Astrocyte of the cerebellum (primary cell): Measurements from ENCODE around the gene SLC5A11.

ENCODE experiments used
- DNase-seq: peaks from one replicate; pipeline ENCODE4 v3.0.0-alpha.2; 2011; ENCODE audit warnings: low read depth
- H3K4me3 ChIP-seq: 2 replicates; pipeline ENCODE4 v1.5.1; 2011; ENCODE audit warnings: mild to moderate bottlenecking, low read depth, low read length, moderate library complexity
- in situ Hi-C: cut with HindIII; loops from 2 replicates; pipeline ENCODE4 v1.10.0; 2017; ENCODE audit warnings: low sequenced_read_pairs
- TF ChIP-seq, protein P1 (sequence below): IDR thresholded peaks from 2 replicates; pipeline ENCODE4 v1.5.1; 2012; ENCODE audit warnings: low read length, low read depth, moderate library complexity, mild to moderate bottlenecking; ENCODE audit errors: missing control alignments

The SLC5A11 gene

DNA sequence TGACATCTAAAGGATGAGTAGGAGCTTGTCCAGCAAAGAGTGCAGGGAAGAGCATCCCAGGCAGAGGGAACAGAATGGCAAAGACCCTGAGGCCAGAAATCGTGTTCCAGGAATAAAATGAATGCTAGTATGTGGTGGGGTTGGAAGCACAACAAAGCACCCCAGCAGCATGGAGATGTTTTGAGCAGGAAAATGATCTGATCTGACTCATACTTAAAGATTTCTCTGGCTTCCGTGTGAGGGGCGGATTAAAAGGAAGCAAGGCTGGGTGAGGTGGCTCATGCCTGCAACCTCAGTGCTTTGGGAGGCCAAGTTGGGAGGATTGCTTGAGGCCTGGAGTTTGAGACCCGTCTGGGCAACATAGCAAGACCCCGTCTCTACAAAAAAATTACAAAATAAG, 2.3 kb downstream of the SLC5A11 start:
- TF ChIP-seq, protein P1, sequence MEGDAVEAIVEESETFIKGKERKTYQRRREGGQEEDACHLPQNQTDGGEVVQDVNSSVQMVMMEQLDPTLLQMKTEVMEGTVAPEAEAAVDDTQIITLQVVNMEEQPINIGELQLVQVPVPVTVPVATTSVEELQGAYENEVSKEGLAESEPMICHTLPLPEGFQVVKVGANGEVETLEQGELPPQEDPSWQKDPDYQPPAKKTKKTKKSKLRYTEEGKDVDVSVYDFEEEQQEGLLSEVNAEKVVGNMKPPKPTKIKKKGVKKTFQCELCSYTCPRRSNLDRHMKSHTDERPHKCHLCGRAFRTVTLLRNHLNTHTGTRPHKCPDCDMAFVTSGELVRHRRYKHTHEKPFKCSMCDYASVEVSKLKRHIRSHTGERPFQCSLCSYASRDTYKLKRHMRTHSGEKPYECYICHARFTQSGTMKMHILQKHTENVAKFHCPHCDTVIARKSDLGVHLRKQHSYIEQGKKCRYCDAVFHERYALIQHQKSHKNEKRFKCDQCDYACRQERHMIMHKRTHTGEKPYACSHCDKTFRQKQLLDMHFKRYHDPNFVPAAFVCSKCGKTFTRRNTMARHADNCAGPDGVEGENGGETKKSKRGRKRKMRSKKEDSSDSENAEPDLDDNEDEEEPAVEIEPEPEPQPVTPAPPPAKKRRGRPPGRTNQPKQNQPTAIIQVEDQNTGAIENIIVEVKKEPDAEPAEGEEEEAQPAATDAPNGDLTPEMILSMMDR: no peak
- in situ Hi-C loops: loop anchor here (5.0 kb wide), 2 partner anchors 64 to 89 kb away; no protein-coding TSS in a partner anchor
- peak; percentile 13 for DNase-seq
- no peak overlapping the region for H3K4me3 ChIP-seq

DNA sequence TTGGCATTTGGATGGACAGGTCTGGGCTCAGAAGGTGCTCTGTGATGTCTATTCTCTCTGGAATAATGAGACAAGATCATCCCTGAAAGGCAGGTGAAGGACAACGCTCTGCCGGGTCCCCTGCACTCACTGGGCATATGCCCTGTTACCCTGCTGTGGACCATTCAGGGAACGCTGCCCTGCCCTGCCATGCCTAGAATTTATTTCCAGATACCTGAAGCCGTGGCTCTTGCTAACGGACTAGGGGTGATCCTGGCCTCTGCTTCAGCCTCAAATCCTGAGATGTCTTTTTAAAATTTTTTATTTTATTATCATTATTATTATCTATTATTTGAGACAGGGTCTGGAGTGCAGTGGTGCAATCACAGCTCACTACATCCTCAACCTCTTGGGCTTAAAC, 3.9 kb downstream of the SLC5A11 start:
- no peak overlapping the region for H3K4me3 ChIP-seq
- TF ChIP-seq, protein P1: no peak
- in situ Hi-C loops: loop anchor here (5.0 kb wide), 2 partner anchors 63 to 88 kb away; no protein-coding TSS in a partner anchor
- DNase-seq: no peak

- TF ChIP-seq, protein P1: no peak
- H3K4me3 ChIP-seq: no peak overlapping the region
- in situ Hi-C loops: no loop called here
- DNase-seq: peak; percentile 18
These were observed 4.7 kb downstream of the SLC5A11 start for GRCh38 chr16:24850289-24850938.

DNA sequence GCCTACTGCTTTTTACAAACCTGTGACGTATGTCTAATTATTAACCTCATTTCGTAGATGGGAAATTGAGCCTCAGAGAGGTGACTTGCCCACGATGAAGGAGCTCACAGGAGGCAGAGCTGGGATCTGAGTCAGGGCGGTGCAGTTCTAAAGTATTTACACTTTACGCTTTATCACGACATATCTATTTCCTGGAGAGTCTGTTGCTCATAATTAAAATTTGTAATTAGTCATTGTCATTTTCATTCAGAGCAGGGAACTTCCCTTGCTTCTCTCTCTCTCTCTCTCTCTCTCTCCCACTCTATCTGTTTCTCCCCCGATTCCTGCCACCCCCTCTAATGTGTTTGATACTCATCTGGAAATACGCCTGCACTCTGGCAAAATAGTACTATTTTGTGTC, 5.9 kb downstream of the SLC5A11 start:
- TF ChIP-seq, protein P1: no peak
- in situ Hi-C loops: no loop called here
- DNase-seq: no peak

GRCh38 chr16:24852281-24852721, 6.5 kb downstream of the SLC5A11 start:
- no peak overlapping the region for H3K4me3 ChIP-seq
- DNase-seq: no peak
- TF ChIP-seq, protein P1: no peak
- in situ Hi-C loops: no loop called here

More for the DNA sequence above, 5.9 kb downstream of the SLC5A11 start:
- no peak overlapping the region for H3K4me3 ChIP-seq

GRCh38 chr16:24853169-24853824, 7.5 kb downstream of the SLC5A11 start:
- TF ChIP-seq, protein P1: no peak
- H3K4me3 ChIP-seq: no peak overlapping the region
- DNase-seq: no peak
- in situ Hi-C loops: no loop called here
